ENCODE results near the gene RFC5. TPM values are rescaled to one million over a fixed set of nuclear protein-coding genes. Genes with fewer than 3 reads are reported as not detected.
"Not testable (repeated sequence)": the region's sequence is repeated elsewhere in the genome, so short reads cannot be mapped to it uniquely, and the experiment has no call there.

Gene RFC5
- total RNA-seq, 1 experiment from 2014 or later = 100 TPM

DNA sequence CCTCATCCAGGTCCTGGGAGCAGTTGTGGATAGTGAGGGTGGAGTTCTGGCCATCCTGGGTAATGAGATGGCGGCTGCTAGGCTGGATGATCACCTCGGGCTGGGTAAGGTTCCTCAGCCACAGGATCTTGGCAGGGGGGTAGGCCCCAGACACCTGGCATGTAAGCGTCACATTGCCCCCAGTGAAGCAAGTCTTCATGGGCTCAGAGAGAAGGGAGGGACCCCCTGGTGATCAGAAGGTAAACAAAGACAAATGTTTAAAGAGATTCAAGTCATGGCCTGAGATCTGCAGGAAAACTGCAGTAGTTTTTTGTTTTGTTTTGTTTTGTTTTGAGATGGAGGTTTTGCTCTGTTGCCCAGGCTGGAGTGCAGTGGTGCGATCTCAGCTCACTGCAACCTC is 57.3 kb downstream of the RFC5 start:
- Histone ChIP-seq H2AFZ (ENCODE audit: low read length) (no peak overlapping the region), H3K27me3 (ENCODE audit: low read length) (no peaks in the 10 kb centered on the region), H4K20me1 (ENCODE audit: low read length) (no peaks in the 10 kb centered on the region), H3K27ac (ENCODE audit: low read length) (no peak overlapping the region), H3K9me2 (replicated peaks; ENCODE audit: low read length) (no peaks in the 10 kb centered on the region), H3K36me3 (ENCODE audit: low read depth, low read length) (peaks cover 5% of the 10 kb centered on the region; the same call in 1 of the 2 replicates), H3K4me2 (ENCODE audit: low read length) (no peak overlapping the region), H3K4me3 (ENCODE audit: low read length) (no peak overlapping the region), H3K79me2 (ENCODE audit: low read length) (no peaks in the 10 kb centered on the region), H3F3A (ENCODE audit: low read length, unreplicated experiment) (no peaks in the 10 kb centered on the region), H3K9me3 (ENCODE audit: low read length) (no peaks in the 10 kb centered on the region), H3K4me1 (ENCODE audit: insufficient read depth, low read length) (no peaks in the 10 kb centered on the region), H3K9ac (ENCODE audit: low read length) (no peak overlapping the region)
- no peak for DNase-seq
- BruUV-seq (replicated peaks) = no TSS peak
- TF ChIP-seq EZH2phosphoT487 (IDR thresholded peaks at IDR 0.05; ENCODE audit: borderline replicate concordance, low read length) = no peak
- no peak for TF ChIP-seq EZH2 (IDR thresholded peaks at IDR 0.05; ENCODE audit: low read length, unreplicated experiment)
- TF ChIP-seq, protein P1, sequence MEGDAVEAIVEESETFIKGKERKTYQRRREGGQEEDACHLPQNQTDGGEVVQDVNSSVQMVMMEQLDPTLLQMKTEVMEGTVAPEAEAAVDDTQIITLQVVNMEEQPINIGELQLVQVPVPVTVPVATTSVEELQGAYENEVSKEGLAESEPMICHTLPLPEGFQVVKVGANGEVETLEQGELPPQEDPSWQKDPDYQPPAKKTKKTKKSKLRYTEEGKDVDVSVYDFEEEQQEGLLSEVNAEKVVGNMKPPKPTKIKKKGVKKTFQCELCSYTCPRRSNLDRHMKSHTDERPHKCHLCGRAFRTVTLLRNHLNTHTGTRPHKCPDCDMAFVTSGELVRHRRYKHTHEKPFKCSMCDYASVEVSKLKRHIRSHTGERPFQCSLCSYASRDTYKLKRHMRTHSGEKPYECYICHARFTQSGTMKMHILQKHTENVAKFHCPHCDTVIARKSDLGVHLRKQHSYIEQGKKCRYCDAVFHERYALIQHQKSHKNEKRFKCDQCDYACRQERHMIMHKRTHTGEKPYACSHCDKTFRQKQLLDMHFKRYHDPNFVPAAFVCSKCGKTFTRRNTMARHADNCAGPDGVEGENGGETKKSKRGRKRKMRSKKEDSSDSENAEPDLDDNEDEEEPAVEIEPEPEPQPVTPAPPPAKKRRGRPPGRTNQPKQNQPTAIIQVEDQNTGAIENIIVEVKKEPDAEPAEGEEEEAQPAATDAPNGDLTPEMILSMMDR (conservative IDR thresholded peaks at IDR 0.05; ENCODE audit: low read depth, low read length) = no peak
- POLR2A ChIA-PET (ENCODE audit: unreplicated experiment) = no interaction called here
- CTCF ChIA-PET = no interaction called here
- intact Hi-C loops (cut with micrococcal nuclease) = no loop called here
- no peak for ATAC-seq

DNA sequence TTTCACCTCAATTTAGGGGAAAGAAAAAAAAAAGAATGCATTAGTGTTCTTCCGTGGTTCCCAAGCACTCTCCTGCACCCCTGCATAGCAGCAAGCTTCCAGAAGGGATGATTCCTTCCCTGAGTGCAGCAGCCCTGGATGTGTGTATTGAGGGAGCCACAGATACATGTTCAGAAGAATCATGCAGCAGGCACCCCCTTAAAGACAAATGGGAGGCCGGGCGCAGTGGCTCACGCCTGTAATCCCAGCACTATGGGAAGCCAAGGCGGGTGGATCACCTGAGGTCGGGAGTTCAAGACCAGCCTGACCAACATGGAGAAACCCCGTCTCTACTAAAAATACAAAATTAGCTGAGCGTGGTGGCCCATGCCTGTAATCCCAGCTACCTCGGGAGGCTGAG is 65.0 kb downstream of the RFC5 start:
- H3K4me3 ChIP-seq (ENCODE audit: low read length); BruUV-seq (replicated peaks); H3K9me2 ChIP-seq (replicated peaks; ENCODE audit: low read length); H3K36me3 ChIP-seq (ENCODE audit: low read depth, low read length); DNase-seq; H3K27ac ChIP-seq (ENCODE audit: low read length); ATAC-seq; POLR2A ChIA-PET (ENCODE audit: unreplicated experiment); H3K4me1 ChIP-seq (ENCODE audit: insufficient read depth, low read length); H3K4me2 ChIP-seq (ENCODE audit: low read length); intact Hi-C loops (cut with micrococcal nuclease); H3K79me2 ChIP-seq (ENCODE audit: low read length); H3K27me3 ChIP-seq (ENCODE audit: low read length); H2AFZ ChIP-seq (ENCODE audit: low read length); H3F3A ChIP-seq (ENCODE audit: low read length, unreplicated experiment); H3K9me3 ChIP-seq (ENCODE audit: low read length); H3K9ac ChIP-seq (ENCODE audit: low read length); H4K20me1 ChIP-seq (ENCODE audit: low read length); CTCF ChIA-PET: not testable (repeated sequence)

Other genes starting within 250 kb of the RFC5 start
- 0.80 and 2.8 TPM in 2 replicates for gene KSR2, start 47.7 kb upstream of the RFC5 start, total RNA-seq (2014; rRNA removed)
- 166 and 203 TPM in 2 replicates for gene WSB2, start 44.5 kb downstream of the RFC5 start, total RNA-seq (2014; rRNA removed)
- 60.8 and 68.8 TPM in 2 replicates for gene VSIG10, start 87.3 kb downstream of the RFC5 start, total RNA-seq (2014; rRNA removed)
- 313 and 368 TPM in 2 replicates for gene PEBP1, start 119.4 kb downstream of the RFC5 start, total RNA-seq (2014; rRNA removed)

Measured in PC-3 (cell line).